HG03139 (cell line): Measurements from ENCODE around the gene CERT1.

Experiments used
- ATAC-seq: cut with Tn5 transposase; IDR thresholded peaks from one replicate; pipeline ENCODE4 v1.9.1; 2021; ENCODE audit not compliant: unreplicated experiment

Gene CERT1

GRCh38 chr5:75412111-75412990, 99.1 kb downstream of the CERT1 start:
- no peak for ATAC-seq

DNA sequence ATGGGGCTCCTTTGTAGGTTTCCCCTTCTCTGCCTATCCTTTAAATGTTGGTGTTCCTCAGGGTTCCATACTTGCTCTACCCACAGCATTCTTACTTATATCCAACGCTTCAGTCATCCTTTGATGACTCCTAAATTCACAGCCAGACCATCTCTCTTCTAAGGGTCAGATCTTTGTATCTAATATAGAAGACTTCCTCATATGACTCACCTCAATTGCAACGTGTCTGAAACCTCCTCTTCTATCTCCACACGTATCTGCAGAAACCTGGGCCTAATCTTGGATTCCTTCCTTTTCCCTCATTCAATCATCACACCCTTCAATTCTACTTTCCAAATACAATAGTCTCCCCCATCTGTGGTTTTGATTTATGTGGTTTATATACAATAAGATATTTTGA, 106.1 kb downstream of the CERT1 start:
- no peak for ATAC-seq

GRCh38 chr5:75395277-75395676, 116.2 kb downstream of the CERT1 start:
- no peak for ATAC-seq

GRCh38 chr5:75389430-75389829, 122.0 kb downstream of the CERT1 start:
- no peak for ATAC-seq

DNA sequence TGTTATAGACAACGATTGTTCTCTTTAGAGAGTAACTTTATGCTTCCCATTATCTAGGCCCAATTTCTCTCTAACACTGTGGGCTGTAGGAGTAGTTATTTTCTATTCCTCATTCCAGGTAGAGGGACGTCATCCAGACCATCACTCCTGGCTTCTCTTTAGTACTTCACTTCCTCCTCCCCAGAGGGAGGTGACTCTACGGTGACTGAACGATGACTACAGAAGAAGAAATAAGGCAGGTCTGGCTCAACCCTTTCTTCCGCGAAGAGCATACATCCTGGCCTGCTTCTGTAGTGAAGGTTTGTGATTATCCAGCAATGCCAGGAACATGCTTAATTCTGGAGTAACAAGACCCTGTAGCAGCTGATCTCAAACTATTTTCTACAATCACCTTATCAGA, 123.6 kb downstream of the CERT1 start:
- ATAC-seq = no peak

DNA sequence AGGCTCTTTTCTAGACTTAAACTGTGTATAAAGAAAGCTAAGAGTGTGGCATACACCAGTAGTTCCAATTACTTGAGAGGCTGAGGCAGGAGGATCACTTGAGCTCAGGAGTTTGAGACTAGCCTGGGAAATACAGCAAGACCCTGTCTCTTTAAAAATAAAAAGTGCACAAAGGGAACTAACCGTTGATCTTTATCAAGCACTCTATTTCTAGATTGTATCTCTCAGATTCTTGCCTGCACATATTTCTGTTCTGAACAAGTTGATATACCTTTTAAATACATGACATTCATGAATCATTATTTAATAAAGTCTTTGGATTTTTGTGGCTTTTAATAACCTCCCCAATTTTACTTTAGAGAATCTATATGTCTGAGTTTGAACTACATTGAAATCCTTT, 127.2 kb downstream of the CERT1 start:
- no peak for ATAC-seq

DNA sequence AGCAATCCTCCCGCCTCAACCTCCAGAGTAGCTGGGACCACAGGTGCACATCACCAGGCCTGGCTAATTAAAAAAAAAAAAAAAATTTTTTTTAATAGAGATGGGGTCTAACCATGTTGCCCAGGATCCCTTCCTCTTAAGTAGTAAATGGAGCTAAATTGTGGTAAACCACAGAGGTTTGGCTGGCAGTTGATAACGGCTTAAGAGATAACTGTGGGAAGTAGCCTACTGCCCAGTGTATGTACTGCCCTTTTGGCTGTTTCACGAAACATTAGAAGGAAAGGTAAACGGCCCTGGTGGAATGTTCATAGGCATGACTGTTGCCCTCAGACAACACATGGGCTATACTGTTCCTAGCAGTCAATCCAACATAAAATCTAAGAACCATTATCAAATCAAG, 130.0 kb downstream of the CERT1 start:
- ATAC-seq = no peak

- no peak for ATAC-seq
Measured at GRCh38 chr5:75380099-75380498, 131.3 kb downstream of the CERT1 start.

GRCh38 chr5:75375414-75375813, 136.0 kb downstream of the CERT1 start:
- no peak for ATAC-seq

DNA sequence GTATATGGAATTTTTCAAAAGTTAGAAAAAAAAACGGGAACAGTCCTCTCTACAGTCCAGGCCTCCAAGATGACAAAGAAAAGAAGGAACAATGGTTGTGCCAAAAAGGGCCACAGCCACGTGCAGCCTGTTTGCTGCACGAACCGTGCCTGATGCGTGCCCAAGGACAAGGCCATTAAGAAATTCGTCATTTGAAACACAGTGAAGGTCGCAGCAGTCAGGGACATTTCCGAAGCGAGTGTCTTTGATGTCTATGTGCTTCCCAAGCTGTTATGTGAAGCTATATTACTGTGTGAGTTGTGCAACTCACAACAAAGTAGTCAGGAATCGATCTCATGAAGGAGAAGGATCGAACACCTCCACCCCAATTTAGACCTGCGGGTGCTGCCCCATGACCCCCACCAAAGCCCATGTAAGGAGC, 137.0 kb downstream of the CERT1 start:
- ATAC-seq = no peak

- no peak for ATAC-seq
Measured at GRCh38 chr5:75373862-75374261, 137.6 kb downstream of the CERT1 start.

DNA sequence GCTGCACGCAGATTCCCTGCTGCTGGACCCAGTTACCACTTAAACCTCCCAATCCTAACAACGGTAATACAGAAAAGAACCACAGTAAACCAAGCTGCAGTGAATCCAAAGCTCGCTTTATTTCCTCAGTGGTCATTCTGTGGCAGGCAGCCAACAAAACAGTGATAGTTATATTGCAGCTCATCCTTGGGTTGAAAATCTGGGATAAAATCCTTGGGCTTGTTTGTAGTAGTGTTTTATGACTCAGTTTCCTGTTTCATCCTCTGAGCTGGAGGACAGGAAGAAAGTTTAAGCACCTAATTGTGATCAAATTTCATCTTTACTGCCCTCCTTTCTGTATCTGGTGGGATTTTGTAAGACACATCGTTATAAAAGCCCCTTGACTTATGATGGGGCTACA, 143.0 kb downstream of the CERT1 start:
- no peak for ATAC-seq

GRCh38 chr5:75367401-75367800, 144.0 kb downstream of the CERT1 start:
- no peak for ATAC-seq

DNA sequence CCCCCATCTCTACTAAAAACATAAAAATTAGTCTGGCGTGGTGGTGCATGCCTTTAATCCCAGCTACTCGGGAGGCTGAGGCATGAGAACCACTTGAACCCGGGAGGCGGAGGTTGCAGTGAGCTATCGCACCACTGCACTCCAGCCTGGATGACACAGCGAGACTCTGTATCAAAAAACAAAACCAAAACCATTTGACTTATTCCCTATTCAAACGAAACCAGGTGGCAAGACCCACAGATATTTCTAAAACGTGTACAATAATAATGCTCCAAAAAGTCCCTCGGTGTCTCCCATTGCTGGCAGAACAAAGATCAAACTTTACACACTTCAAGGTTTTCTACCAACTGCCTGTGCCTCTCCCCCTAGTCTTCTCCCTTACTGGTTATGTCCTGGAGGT, 144.6 kb downstream of the CERT1 start:
- no peak for ATAC-seq

- no peak for ATAC-seq
Measured at GRCh38 chr5:75365740-75366139, 145.7 kb downstream of the CERT1 start.

DNA sequence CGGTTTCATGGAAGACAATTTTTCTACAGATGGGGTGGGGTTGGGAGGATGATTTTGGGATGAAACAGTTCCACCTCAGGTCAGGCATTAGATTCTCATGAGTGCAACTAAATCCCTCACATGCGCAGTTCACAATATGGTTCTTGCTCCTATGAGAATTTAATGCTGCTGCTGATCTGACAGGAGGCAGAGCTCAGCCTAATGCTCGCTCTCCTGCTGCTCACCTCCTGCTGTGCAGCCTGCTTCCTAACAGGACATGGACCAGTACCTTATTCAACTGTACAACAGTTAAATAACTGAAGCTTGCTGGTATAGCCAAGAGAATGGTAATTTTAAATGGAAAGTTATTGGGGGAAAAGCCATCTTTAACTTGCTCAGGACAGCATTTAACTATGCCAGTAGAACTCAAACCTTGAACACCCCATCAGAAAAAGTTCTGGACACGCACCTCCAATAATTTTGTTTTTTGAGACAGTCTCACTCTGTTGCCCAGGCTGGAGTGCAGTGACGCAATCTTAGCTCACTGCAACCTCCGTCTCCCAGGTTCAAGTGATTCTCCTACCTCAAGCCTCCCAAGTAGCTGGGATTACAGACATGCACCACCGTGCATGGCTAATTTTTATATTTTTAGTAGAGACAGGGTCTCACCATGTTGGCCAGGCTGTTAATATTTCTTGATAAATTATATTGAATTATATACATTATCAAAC, 146.7 kb downstream of the CERT1 start:
- ATAC-seq = no peak

GRCh38 chr5:75363726-75364495, 147.5 kb downstream of the CERT1 start:
- ATAC-seq = no peak

- ATAC-seq = no peak
Measured at GRCh38 chr5:75363111-75363510, 148.3 kb downstream of the CERT1 start.

DNA sequence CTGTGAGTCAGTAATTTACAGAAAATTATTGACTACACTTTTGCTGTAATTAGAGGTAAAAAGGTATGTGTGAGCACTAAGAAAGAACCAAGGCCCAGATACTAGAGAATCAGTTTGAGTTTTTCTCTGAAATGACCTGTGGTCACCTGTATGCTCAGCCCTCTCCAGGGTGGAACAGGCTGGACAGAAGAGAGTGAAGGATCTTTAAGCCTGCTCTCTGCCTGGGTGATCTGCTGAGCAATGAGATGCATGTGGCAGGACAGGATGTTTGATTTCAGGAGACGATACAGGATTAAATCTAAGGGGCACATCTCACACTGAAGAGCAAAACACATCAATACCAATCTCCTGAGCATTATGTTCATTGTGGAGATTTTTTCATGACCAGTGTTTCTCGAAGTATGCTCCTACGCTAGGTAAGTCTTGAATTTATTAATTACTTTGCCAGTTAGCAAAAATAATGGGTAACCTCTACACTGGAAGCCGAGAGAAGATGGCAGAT, 148.9 kb downstream of the CERT1 start:
- ATAC-seq = no peak

DNA sequence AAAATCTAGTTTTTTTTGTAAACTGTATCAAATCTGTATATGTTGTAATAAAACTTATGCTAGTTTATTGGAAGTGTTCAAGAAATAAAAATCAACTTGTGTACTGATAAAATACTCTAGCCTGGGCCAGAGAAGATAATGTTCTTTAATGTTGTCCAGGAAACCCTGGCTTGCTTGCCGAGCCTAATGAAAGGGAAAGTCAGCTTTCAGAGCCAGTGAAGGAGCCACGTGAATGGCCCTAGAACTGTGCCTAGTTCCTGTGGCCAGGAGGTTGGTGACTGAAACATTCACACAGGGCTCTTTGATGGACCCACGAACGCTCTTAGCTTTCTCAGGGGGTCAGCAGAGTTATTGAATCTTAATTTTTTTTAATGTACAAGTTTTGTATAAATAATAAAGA, 150.1 kb downstream of the CERT1 start:
- ATAC-seq = no peak

DNA sequence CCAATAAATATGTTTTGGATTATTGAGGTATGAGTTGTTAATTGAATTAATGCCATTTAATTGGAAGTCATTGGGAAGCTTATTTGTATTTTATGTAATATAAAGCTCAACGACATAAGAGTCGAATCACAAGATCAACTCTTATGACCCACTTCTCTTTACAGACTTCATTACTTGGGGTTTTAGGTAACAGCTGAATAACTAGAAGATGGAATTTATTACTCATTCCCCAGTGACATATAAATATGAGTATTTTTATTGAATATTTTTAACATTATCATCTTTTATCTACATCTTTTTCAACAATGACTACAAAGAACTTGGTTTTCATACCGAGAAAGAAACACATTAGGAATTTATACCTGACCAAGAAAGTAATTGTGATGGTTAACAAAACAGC, 153.3 kb downstream of the CERT1 start:
- ATAC-seq = no peak
